Measurements from ENCODE around the gene ZZZ3. TPM values are rescaled to one million over a fixed set of nuclear protein-coding genes. Genes with fewer than 3 reads are reported as not detected.
A peak's percentile ranks its signal among the peaks of the same experiment; 100 is the strongest.

The ZZZ3 gene
- total and polyA plus RNA-seq, 7 donors: 8.6 to 29.9 (median 25.0) TPM

DNA sequence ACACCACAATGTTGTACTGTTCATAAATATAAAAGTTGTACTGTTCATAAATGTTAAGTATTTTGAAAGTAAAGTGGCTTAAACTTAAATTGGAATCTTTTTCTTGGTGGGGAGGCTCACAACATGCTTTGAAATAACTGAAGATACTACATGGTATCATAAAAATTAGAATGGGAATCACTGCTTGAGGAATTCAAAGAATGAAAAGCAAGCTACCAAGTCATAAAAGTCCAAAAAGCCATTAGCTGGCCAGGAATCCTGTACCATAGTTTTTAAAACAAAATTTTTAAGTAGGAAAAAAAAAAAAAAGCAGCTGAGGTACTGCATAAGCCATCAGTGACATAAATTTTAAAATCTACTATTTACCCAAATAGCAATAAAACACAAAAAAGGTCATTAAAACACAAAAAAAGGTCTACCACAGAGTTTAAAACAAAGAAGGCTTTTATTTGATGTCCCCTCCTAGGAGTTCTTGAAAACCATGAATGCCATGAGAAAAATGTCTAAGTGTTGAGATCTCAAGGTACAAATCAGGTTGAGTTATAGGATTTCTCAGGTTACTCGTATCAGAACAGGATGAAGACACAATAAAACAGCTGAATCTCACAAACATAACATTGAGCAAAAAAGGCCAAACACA, 8.6 kb downstream of the ZZZ3 start:
- no peak for DNase-seq
- Histone ChIP-seq H3K9me3 (no peaks in the 10 kb centered on the region), H3K4me1 (peaks cover 63% of the 10 kb centered on the region), H3K4me3 (no peak overlapping the region), H3K27ac (no peak overlapping the region), H3K36me3 (ENCODE audit: insufficient read depth in 1 of 2, low read depth in 1 of 2) (no peaks in the 10 kb centered on the region), H3K27me3 (ENCODE audit: insufficient read depth in 3 of 3, low read length in 2 of 3) (no peaks in the 10 kb centered on the region)
- no peak for TF ChIP-seq CTCF (IDR thresholded peaks at IDR 0.05)
- intact Hi-C loops (cut with DNase I): no loop called here
- 60 to 96% (median 64%) methylated on average over 1 of the region's 1 CpG for WGBS, 3 donors
- no peak for ATAC-seq

- Histone ChIP-seq H3K36me3 (ENCODE audit: insufficient read depth in 1 of 2, low read depth in 1 of 2) (no peaks in the 10 kb centered on the region), H3K27ac (no peak overlapping the region), H3K4me1 (peaks cover 55% of the 10 kb centered on the region), H3K9me3 (no peaks in the 10 kb centered on the region), H3K4me3 (no peak overlapping the region), H3K27me3 (ENCODE audit: insufficient read depth in 3 of 3, low read length in 2 of 3) (no peaks in the 10 kb centered on the region)
- intact Hi-C loops (cut with DNase I): no loop called here
- 81 to 89% (median 86%) methylated on average over 6 of the region's 6 CpGs for WGBS, 3 donors
- ATAC-seq (no peak), DNase-seq (no peak)
- TF ChIP-seq CTCF (IDR thresholded peaks at IDR 0.05): no peak
Measured at GRCh38 chr1:77673030-77673429, 9.4 kb downstream of the ZZZ3 start.

- Histone ChIP-seq H3K4me3 (no peak overlapping the region), H3K27ac (no peak overlapping the region), H3K4me1 (peaks cover 51% of the 10 kb centered on the region), H3K36me3 (ENCODE audit: insufficient read depth in 1 of 2, low read depth in 1 of 2) (no peaks in the 10 kb centered on the region), H3K9me3 (no peaks in the 10 kb centered on the region), H3K27me3 (ENCODE audit: insufficient read depth in 3 of 3, low read length in 2 of 3) (no peaks in the 10 kb centered on the region)
- no peak for TF ChIP-seq CTCF (IDR thresholded peaks at IDR 0.05)
- DNase-seq (no peak), ATAC-seq (no peak)
- intact Hi-C loops (cut with DNase I): no loop called here
- 81 to 94% (median 84%) methylated on average over 2 of the region's 2 CpGs for WGBS, 3 donors
Measured at GRCh38 chr1:77672374-77672773, 10.1 kb downstream of the ZZZ3 start.

DNA sequence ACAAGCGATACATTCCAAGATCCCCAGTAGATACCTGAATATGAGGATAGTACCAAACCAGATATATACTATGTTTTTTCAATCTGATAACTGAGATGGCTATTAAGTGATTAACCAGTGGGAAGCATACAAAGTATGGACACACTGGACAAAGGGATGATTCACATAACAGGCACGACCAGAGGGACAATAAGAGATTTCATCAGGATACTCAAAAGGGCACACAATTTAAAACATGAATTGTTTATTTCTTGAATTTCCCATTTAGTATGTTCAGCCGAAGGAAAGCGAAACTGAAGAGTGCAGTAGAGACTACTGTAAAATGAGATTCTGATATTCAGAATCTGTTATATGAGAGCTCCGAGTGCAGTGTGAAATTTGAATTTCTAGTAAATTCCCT, 10.6 kb downstream of the ZZZ3 start:
- Histone ChIP-seq H3K27me3 (ENCODE audit: insufficient read depth in 3 of 3, low read length in 2 of 3) (no peaks in the 10 kb centered on the region), H3K36me3 (ENCODE audit: insufficient read depth in 1 of 2, low read depth in 1 of 2) (no peaks in the 10 kb centered on the region), H3K4me1 (peaks cover 55% of the 10 kb centered on the region), H3K27ac (no peak overlapping the region), H3K9me3 (no peaks in the 10 kb centered on the region), H3K4me3 (no peak overlapping the region)
- DNase-seq: no peak
- intact Hi-C loops (cut with DNase I): no loop called here
- WGBS, 3 donors: 38 to 40% (median 38%) methylated on average over 5 of the region's 5 CpGs
- ATAC-seq: peak in 3 of 4 donors; percentile 51 to 60 (median 57)
- TF ChIP-seq CTCF (IDR thresholded peaks at IDR 0.05): no peak

GRCh38 chr1:77670330-77670729, 12.1 kb downstream of the ZZZ3 start:
- WGBS, 3 donors: 92 to 96% (median 93%) methylated on average over 7 of the region's 7 CpGs
- intact Hi-C loops (cut with DNase I): no loop called here
- H3K4me3 ChIP-seq: no peak overlapping the region
- no peaks in the 10 kb centered on the region for H3K9me3 ChIP-seq
- no peak for TF ChIP-seq CTCF (IDR thresholded peaks at IDR 0.05)
- H3K4me1 ChIP-seq: peaks cover 45% of the 10 kb centered on the region
- no peak for DNase-seq
- H3K36me3 ChIP-seq (ENCODE audit: insufficient read depth in 1 of 2, low read depth in 1 of 2): no peaks in the 10 kb centered on the region
- ATAC-seq: no peak
- no peaks in the 10 kb centered on the region for H3K27me3 ChIP-seq (ENCODE audit: insufficient read depth in 3 of 3, low read length in 2 of 3)
- H3K27ac ChIP-seq: no peak overlapping the region

All from psoas muscle (tissue), 8 donors.